Trophoblast cell (in vitro differentiated cells and primary cell): Measurements from ENCODE around the gene TMPO.
"Not testable (repeated sequence)": the region's sequence is repeated elsewhere in the genome, so short reads cannot be mapped to it uniquely, and the experiment has no call there.

ENCODE experiments used
- DNase-seq, 2 donors: peaks; one replicate each; pipeline ENCODE4 v3.0.0-alpha.2; 2016
- H2AFZ ChIP-seq: 2 replicates; pipeline ENCODE4 v1.6.1; 2013; ENCODE audit warnings: low read length, moderate library complexity, mild to moderate bottlenecking; ENCODE audit not compliant: insufficient read depth, poor library complexity
- H2AK5ac ChIP-seq: 2 replicates; pipeline ENCODE4 v1.6.1; 2013; ENCODE audit warnings: mild to moderate bottlenecking, low read length
- H2BK120ac ChIP-seq: 2 replicates; pipeline ENCODE4 v1.6.1; 2013; ENCODE audit warnings: low read length, mild to moderate bottlenecking, moderate library complexity; ENCODE audit not compliant: insufficient read depth, poor library complexity
- H2BK12ac ChIP-seq: 2 replicates; pipeline ENCODE4 v1.6.1; 2013; ENCODE audit warnings: mild to moderate bottlenecking, low read length, moderate library complexity
- H2BK5ac ChIP-seq: 2 replicates; pipeline ENCODE4 v1.6.1; 2013; ENCODE audit warnings: low read length, low read depth, moderate library complexity, mild to moderate bottlenecking; ENCODE audit not compliant: poor library complexity
- H3K14ac ChIP-seq: 2 replicates; pipeline ENCODE4 v1.6.1; 2013; ENCODE audit warnings: mild to moderate bottlenecking, low read length
- H3K18ac ChIP-seq: 2 replicates; pipeline ENCODE4 v1.6.1; 2013; ENCODE audit warnings: mild to moderate bottlenecking, low read length
- H3K23ac ChIP-seq: 2 replicates; pipeline ENCODE4 v1.6.1; 2013; ENCODE audit warnings: low read length
- H3K27ac ChIP-seq: 2 replicates; pipeline ENCODE4 v1.5.1; 2013; ENCODE audit warnings: low read depth, mild to moderate bottlenecking, inconsistent platforms, low read length, moderate library complexity
- H3K27me3 ChIP-seq: 2 replicates; pipeline ENCODE4 v1.6.1; 2013; ENCODE audit warnings: inconsistent platforms, mild to moderate bottlenecking, low read length, moderate library complexity; ENCODE audit not compliant: insufficient read depth
- H3K36me3 ChIP-seq, 2 experiments: 1 replicate in 1 of 2; 2 replicates in 1 of 2; pipeline ENCODE4 v1.6.1; 2013; ENCODE audit warnings: low read length in 2 of 2, mild to moderate bottlenecking in 2 of 2, moderate library complexity in 1 of 2; ENCODE audit not compliant: insufficient read depth in 2 of 2, control insufficient read depth in 1 of 2
- H3K4ac ChIP-seq: 2 replicates; pipeline ENCODE4 v1.6.1; 2013; ENCODE audit warnings: low read depth, mild to moderate bottlenecking, low read length, moderate library complexity
- H3K4me1 ChIP-seq, 2 experiments: 1 replicate in 1 of 2; 2 replicates in 1 of 2; pipeline ENCODE4 v1.6.1; 2013; ENCODE audit warnings: low read length in 2 of 2, mild to moderate bottlenecking in 2 of 2, moderate library complexity in 1 of 2; ENCODE audit not compliant: insufficient read depth in 2 of 2, control insufficient read depth in 1 of 2
- H3K4me2 ChIP-seq: 2 replicates; pipeline ENCODE4 v1.6.1; 2013; ENCODE audit warnings: inconsistent platforms, mild to moderate bottlenecking, low read length, moderate library complexity
- H3K4me3 ChIP-seq: 2 replicates; pipeline ENCODE4 v1.5.1; 2013; ENCODE audit warnings: mild to moderate bottlenecking, low read depth, low read length, inconsistent platforms
- H3K79me1 ChIP-seq: one replicate; pipeline ENCODE4 v1.6.1; 2013; ENCODE audit warnings: low read length
- H3K79me2 ChIP-seq: 2 replicates; pipeline ENCODE4 v1.6.1; 2013; ENCODE audit warnings: low read length, mild to moderate bottlenecking; ENCODE audit not compliant: control insufficient read depth, insufficient read depth, poor library complexity
- H3K9ac ChIP-seq: 2 replicates; pipeline ENCODE4 v1.6.1; 2013; ENCODE audit warnings: mild to moderate bottlenecking, low read length
- H3K9me3 ChIP-seq: 2 replicates; pipeline ENCODE4 v1.6.1; 2013; ENCODE audit warnings: low read depth, mild to moderate bottlenecking, control low read depth, inconsistent platforms, low read length; ENCODE audit not compliant: insufficient read depth
- H4K12ac ChIP-seq: 2 replicates; pipeline ENCODE4 v1.6.1; 2013; ENCODE audit warnings: low read depth, mild to moderate bottlenecking, low read length, moderate library complexity
- H4K8ac ChIP-seq: 2 replicates; pipeline ENCODE4 v1.6.1; 2013; ENCODE audit warnings: low read depth, mild to moderate bottlenecking, low read length, moderate library complexity
- H4K91ac ChIP-seq: one replicate; pipeline ENCODE4 v1.6.1; 2013; ENCODE audit warnings: low read depth, mild to moderate bottlenecking, low read length, moderate library complexity
- WGBS: extraction: QIAGEN DNeasy Blood & Tissue Kit; methylation state at CpG from one replicate; pipeline ENCODE4 v1.1.7; 2013; ENCODE audit warnings: missing lambda C conversion rate; ENCODE audit not compliant: insufficient read length, insufficient coverage; ENCODE audit errors: extremely low coverage; 5-methylcytosine and 5-hydroxymethylcytosine counted together

TMPO gene

GRCh38 chr12:98490501-98491453 is 24.6 kb upstream of the TMPO start:
- H3K27me3 ChIP-seq: no peaks in the 10 kb centered on the region
- H3K4me3 ChIP-seq: no peak overlapping the region
- no peak overlapping the region for H2AK5ac ChIP-seq
- no peaks in the 10 kb centered on the region for H3K79me2 ChIP-seq
- H3K18ac ChIP-seq: no peak overlapping the region
- no peak overlapping the region for H3K23ac ChIP-seq
- H2BK120ac ChIP-seq: peak overlapping the region; percentile 89
- H4K8ac ChIP-seq: peak overlapping the region; percentile 91
- H3K9ac ChIP-seq: no peak overlapping the region
- H3K14ac ChIP-seq: peak overlapping the region; percentile 77
- H2AFZ ChIP-seq: no peak overlapping the region
- H4K91ac ChIP-seq: peak overlapping the region; percentile 86
- H3K27ac ChIP-seq: peak overlapping the region; percentile 78
- H2BK5ac ChIP-seq: peak overlapping the region; percentile 73
- no peak overlapping the region for H4K12ac ChIP-seq
- DNase-seq: peak; percentile 92 to 97
- peak overlapping the region; percentile 15 for H2BK12ac ChIP-seq
- WGBS: no CpG with 5 or more reads among the region's 14 CpGs
- no peak overlapping the region for H3K4me2 ChIP-seq
- no peaks in the 10 kb centered on the region for H3K9me3 ChIP-seq
- H3K4ac ChIP-seq: no peak overlapping the region
- no peaks in the 10 kb centered on the region for H3K36me3 ChIP-seq
- peaks cover 2% of the 10 kb centered on the region for H3K79me1 ChIP-seq
- H3K4me1 ChIP-seq: peaks cover 0 to 5% of the 10 kb centered on the region in 2 experiments

- H4K12ac ChIP-seq: no peak overlapping the region
- no CpG with 5 or more reads among the region's 4 CpGs for WGBS
- no peaks in the 10 kb centered on the region for H3K36me3 ChIP-seq
- H2BK5ac ChIP-seq: no peak overlapping the region
- no peak overlapping the region for H3K23ac ChIP-seq
- H3K9me3 ChIP-seq: no peaks in the 10 kb centered on the region
- peaks cover 0 to 5% of the 10 kb centered on the region in 2 experiments for H3K4me1 ChIP-seq
- H2AK5ac ChIP-seq: no peak overlapping the region
- H3K9ac ChIP-seq: no peak overlapping the region
- H4K91ac ChIP-seq: no peak overlapping the region
- no peak overlapping the region for H3K4me3 ChIP-seq
- no peak overlapping the region for H3K27ac ChIP-seq
- no peak overlapping the region for H2BK12ac ChIP-seq
- no peaks in the 10 kb centered on the region for H3K79me2 ChIP-seq
- DNase-seq: no peak
- no peak overlapping the region for H2AFZ ChIP-seq
- no peaks in the 10 kb centered on the region for H3K27me3 ChIP-seq
- H2BK120ac ChIP-seq: no peak overlapping the region
- no peak overlapping the region for H4K8ac ChIP-seq
- H3K18ac ChIP-seq: no peak overlapping the region
- peaks cover 2% of the 10 kb centered on the region for H3K79me1 ChIP-seq
- H3K4me2 ChIP-seq: no peak overlapping the region
- no peak overlapping the region for H3K4ac ChIP-seq
- H3K14ac ChIP-seq: no peak overlapping the region
These were observed 22.7 kb upstream of the TMPO start for GRCh38 chr12:98492580-98493140.

- not testable (repeated sequence) for H3K18ac ChIP-seq, H4K91ac ChIP-seq, H2BK5ac ChIP-seq, H3K9me3 ChIP-seq, H2BK120ac ChIP-seq, H2BK12ac ChIP-seq, H3K27me3 ChIP-seq, H4K8ac ChIP-seq, H3K27ac ChIP-seq, H3K23ac ChIP-seq, H3K4ac ChIP-seq, H3K36me3 ChIP-seq, H3K14ac ChIP-seq, H3K79me2 ChIP-seq, DNase-seq, H3K4me1 ChIP-seq, H3K4me2 ChIP-seq, H4K12ac ChIP-seq, H3K9ac ChIP-seq, H2AK5ac ChIP-seq, H2AFZ ChIP-seq, H3K79me1 ChIP-seq, H3K4me3 ChIP-seq
- WGBS: no CpG with 5 or more reads among the region's 15 CpGs
These were observed 14.1 kb upstream of the TMPO start for GRCh38 chr12:98501266-98501629.

GRCh38 chr12:98503342-98503591 is 12.1 kb upstream of the TMPO start:
- H4K12ac ChIP-seq: no peak overlapping the region
- H3K4me1 ChIP-seq: no peaks in the 10 kb centered on the region
- H4K91ac ChIP-seq: no peak overlapping the region
- peak overlapping the region; percentile 82 for H4K8ac ChIP-seq
- WGBS: no CpG with 5 or more reads among the region's 16 CpGs
- DNase-seq: peak; percentile 88 to 96
- H2BK120ac ChIP-seq: peak overlapping the region; percentile 69
- no peak overlapping the region for H2AK5ac ChIP-seq
- H3K79me1 ChIP-seq: peaks cover 8% of the 10 kb centered on the region
- H3K4me3 ChIP-seq: peak overlapping the region; percentile 76
- peak overlapping the region; percentile 52 for H2BK5ac ChIP-seq
- H2BK12ac ChIP-seq: peak overlapping the region; percentile 34
- H2AFZ ChIP-seq: peak overlapping the region; percentile 95
- peak overlapping the region; percentile 62 for H3K4me2 ChIP-seq
- H3K79me2 ChIP-seq: peaks cover 2% of the 10 kb centered on the region
- H3K14ac ChIP-seq: peak overlapping the region; percentile 56
- no peak overlapping the region for H3K9ac ChIP-seq
- H3K23ac ChIP-seq: no peak overlapping the region
- no peaks in the 10 kb centered on the region for H3K27me3 ChIP-seq
- no peak overlapping the region for H3K4ac ChIP-seq
- H3K27ac ChIP-seq: peak overlapping the region; percentile 90
- H3K18ac ChIP-seq: no peak overlapping the region
- H3K36me3 ChIP-seq: no peaks in the 10 kb centered on the region
- H3K9me3 ChIP-seq: no peaks in the 10 kb centered on the region
